OCI-LY7 (cell line): Measurements from ENCODE around the gene SH2D3C. TPM values are rescaled to one million over a fixed set of nuclear protein-coding genes. Genes with fewer than 3 reads are reported as not detected.
A peak's percentile ranks its signal among the peaks of the same experiment; 100 is the strongest.

Experiments
- BruUV-seq: library from RNA; stranded (reverse); fragments of 400-500 nt; replicated peaks from 2 replicates; lab custom pipeline; 2021; lab: Mats Ljungman, UMichigan
- CTCF ChIA-PET: fragments of 300-600 bp; sonication (Branson Sonifier 250); formaldehyde crosslinking; loops from one replicate; lab custom pipeline; 2022; ENCODE audit warnings: antibody characterized with exemption; ENCODE audit not compliant: unreplicated experiment; lab: Charles Lee
- POLR2A ChIA-PET: fragments of 300-600 bp; sonication (Branson Sonifier 250); formaldehyde crosslinking; loops from one replicate; lab custom pipeline; 2022; ENCODE audit warnings: antibody characterized with exemption; lab: Charles Lee
- DNase-seq: peaks from one replicate; pipeline ENCODE4 v3.0.0-alpha.2; 2015; ENCODE audit warnings: low spot score
- H2AFZ ChIP-seq: fragments of 200-600 bp; sonication (generic), shearing (Covaris generic); 2 replicates; pipeline ENCODE4 v1.6.1; 2014; ENCODE audit warnings: mild to moderate bottlenecking, antibody characterized with exemption, low read length, moderate library complexity
- H3K27ac ChIP-seq: fragments of 200-600 bp; sonication (generic); 2 replicates; pipeline ENCODE4 v1.5.1; 2014; ENCODE audit warnings: mixed run types, low read depth, mild to moderate bottlenecking, moderate library complexity, low read length, inconsistent platforms; ENCODE audit not compliant: poor library complexity, severe bottlenecking
- H3K36me3 ChIP-seq: fragments of 200-600 bp; sonication (generic); 2 replicates; pipeline ENCODE4 v1.6.1; 2014; ENCODE audit warnings: mild to moderate bottlenecking, antibody characterized with exemption, low read length, moderate library complexity, mixed read lengths; ENCODE audit not compliant: insufficient read depth
- H3K4me1 ChIP-seq: fragments of 200-600 bp; sonication (generic); 2 replicates; pipeline ENCODE4 v1.5.1; 2014; ENCODE audit warnings: mild to moderate bottlenecking, low read length; ENCODE audit not compliant: insufficient read depth, poor library complexity, severe bottlenecking
- H3K4me2 ChIP-seq: fragments of 200-600 bp; sonication (generic); 2 replicates; pipeline ENCODE4 v1.6.1; 2014; ENCODE audit warnings: mild to moderate bottlenecking, low read length
- H3K4me3 ChIP-seq: fragments of 200-600 bp; sonication (generic); 2 replicates; pipeline ENCODE4 v1.5.1; 2014; ENCODE audit warnings: mild to moderate bottlenecking, low read depth, low read length; ENCODE audit not compliant: poor library complexity, severe bottlenecking
- H3K79me2 ChIP-seq: fragments of 200-600 bp; sonication (generic); 2 replicates; pipeline ENCODE4 v1.6.1; 2016; ENCODE audit warnings: low read depth, mild to moderate bottlenecking, low read length, moderate library complexity, mixed read lengths; ENCODE audit not compliant: insufficient read depth
- H3K9me2 ChIP-seq: fragments of 200-600 bp; sonication (generic); 2 replicates; pipeline ENCODE4 v1.6.1; 2016; ENCODE audit warnings: mild to moderate bottlenecking, low read length, mixed read lengths; ENCODE audit not compliant: insufficient read depth
- H3K9me3 ChIP-seq: fragments of 200-600 bp; sonication (generic); 2 replicates; pipeline ENCODE4 v1.6.1; 2014; ENCODE audit warnings: mild to moderate bottlenecking, mixed run types, low read length, mixed read lengths
- H4K20me1 ChIP-seq: fragments of 200-600 bp; sonication (generic); 2 replicates; pipeline ENCODE4 v1.6.1; 2014; ENCODE audit warnings: mild to moderate bottlenecking, antibody characterized with exemption, low read length, moderate library complexity, mixed read lengths; ENCODE audit not compliant: insufficient read depth
- CTCF ChIP-seq: fragments of 200-600 bp; sonication (generic); conservative IDR thresholded peaks from 2 replicates; pipeline ENCODE4 v1.5.1; 2014; ENCODE audit warnings: mild to moderate bottlenecking, antibody characterized with exemption, low read length, moderate library complexity, mixed read lengths
- EZH2phosphoT487 ChIP-seq: fragments of 200-600 bp; sonication (generic); IDR thresholded peaks from 2 replicates; pipeline ENCODE4 v1.6.1; 2018; ENCODE audit warnings: low read depth, borderline replicate concordance, mild to moderate bottlenecking, mixed run types, antibody characterized with exemption, low read length, moderate library complexity, mixed read lengths
- intact Hi-C: fragments of 100-400 bp; cut with micrococcal nuclease; formaldehyde crosslinking; loops from one replicate; pipeline ENCODE4 v1.10.0; 2022; ENCODE audit not compliant: unreplicated experiment
- total RNA-seq, 2 experiments: library from RNA; depleted of rRNA in 1 of 2; stranded (reverse); fragments of >200 nt in 1 of 2; shearing (Covaris generic) in 1 of 2; gene quantifications; 2 replicates each; pipeline ENCODE4 v1.2.3, GENCODE V29; 2014 to 2022

SH2D3C gene
- total RNA-seq, 2 experiments from 2014 or later = 40.0 to 45.7 TPM

GRCh38 chr9:127714020-127714750, 64.3 kb downstream of the SH2D3C start:
- no peak overlapping the region for H3K27ac ChIP-seq
- intact Hi-C loops = no loop called here
- H2AFZ ChIP-seq = no peak overlapping the region
- H3K9me3 ChIP-seq = no peaks in the 10 kb centered on the region
- ChIA-PET CTCF (no interaction called here), POLR2A (interaction anchor here (1.1 kb wide), 1 partner anchor 15 kb away, joined by 3 read pairs; no protein-coding TSS in a partner anchor)
- no peak for DNase-seq
- H4K20me1 ChIP-seq = no peaks in the 10 kb centered on the region; the same call in 1 of the 2 replicates
- peak overlapping the region; percentile 92 for H3K4me2 ChIP-seq
- H3K4me3 ChIP-seq = peak overlapping the region; percentile 72
- H3K9me2 ChIP-seq = no peaks in the 10 kb centered on the region
- no peaks in the 10 kb centered on the region for H3K36me3 ChIP-seq
- no TSS peak for BruUV-seq
- no peaks in the 10 kb centered on the region for H3K79me2 ChIP-seq
- TF ChIP-seq CTCF (no peak), EZH2phosphoT487 (no peak)
- H3K4me1 ChIP-seq = peaks cover 19% of the 10 kb centered on the region

- Histone ChIP-seq H3K4me1 (peaks cover 17% of the 10 kb centered on the region), H3K4me3 (no peak overlapping the region), H3K27ac (no peak overlapping the region), H3K4me2 (no peak overlapping the region), H3K9me3 (no peaks in the 10 kb centered on the region), H3K79me2 (no peaks in the 10 kb centered on the region), H3K36me3 (no peaks in the 10 kb centered on the region), H2AFZ (no peak overlapping the region), H4K20me1 (no peaks in the 10 kb centered on the region; the same call in 1 of the 2 replicates), H3K9me2 (no peaks in the 10 kb centered on the region)
- POLR2A ChIA-PET = no interaction called here
- no TSS peak for BruUV-seq
- TF ChIP-seq EZH2phosphoT487 = no peak
- TF ChIP-seq CTCF = no peak
- intact Hi-C loops = no loop called here
- no peak for DNase-seq
- CTCF ChIA-PET = no interaction called here
These were observed 65.6 kb downstream of the SH2D3C start for GRCh38 chr9:127712867-127713266.

- Histone ChIP-seq H3K27ac (no peak overlapping the region), H3K36me3 (no peaks in the 10 kb centered on the region), H2AFZ (no peak overlapping the region), H3K9me3 (no peaks in the 10 kb centered on the region), H3K4me2 (no peak overlapping the region), H3K9me2 (no peaks in the 10 kb centered on the region), H3K4me3 (no peak overlapping the region), H3K4me1 (peaks cover 22% of the 10 kb centered on the region), H4K20me1 (no peaks in the 10 kb centered on the region; the same call in 1 of the 2 replicates), H3K79me2 (no peaks in the 10 kb centered on the region)
- no TSS peak for BruUV-seq
- ChIA-PET POLR2A (no interaction called here), CTCF (no interaction called here)
- no peak for TF ChIP-seq EZH2phosphoT487
- no peak for TF ChIP-seq CTCF
- DNase-seq = no peak
- intact Hi-C loops = no loop called here
These were observed 66.1 kb downstream of the SH2D3C start for GRCh38 chr9:127712371-127712770.
